ENCODE measurements around the gene ANXA7. TPM values are rescaled to one million over a fixed set of nuclear protein-coding genes. Genes with fewer than 3 reads are reported as not detected.

Gene ANXA7
- total RNA-seq, 1 donor: 143 TPM

- no peak for DNase-seq (ENCODE audit: insufficient read length, low spot score, missing footprints)
- Histone ChIP-seq H3K27me3 (ENCODE audit: insufficient read depth, low read length) (no peaks in the 10 kb centered on the region), H3K27ac (ENCODE audit: low read depth, low read length) (no peak overlapping the region), H3K4me2 (ENCODE audit: insufficient read depth, low read length) (no peak overlapping the region), H4K20me1 (ENCODE audit: insufficient read depth, low read length) (peaks cover 10% of the 10 kb centered on the region), H3K79me2 (ENCODE audit: insufficient read depth, low read length) (peaks cover 31% of the 10 kb centered on the region), H3K4me3 (ENCODE audit: insufficient read depth, low read length) (no peak overlapping the region), H3K4me1 (ENCODE audit: insufficient read depth, low read length) (no peaks in the 10 kb centered on the region), H2AFZ (ENCODE audit: low read length) (no peak overlapping the region), H3K36me3 (ENCODE audit: insufficient read depth, low read length) (peaks cover 56% of the 10 kb centered on the region), H3K9me3 (ENCODE audit: low read depth, low read length) (no peaks in the 10 kb centered on the region)
- no peak for TF ChIP-seq CTCF (IDR thresholded peaks at IDR 0.05; ENCODE audit: extremely low read depth, low read depth, low read length)
Observed at GRCh38 chr10:73388228-73388627, 25.6 kb downstream of the ANXA7 start.

- Histone ChIP-seq H3K27ac (ENCODE audit: low read depth, low read length) (no peak overlapping the region), H3K4me2 (ENCODE audit: insufficient read depth, low read length) (no peak overlapping the region), H2AFZ (ENCODE audit: low read length) (no peak overlapping the region), H3K9me3 (ENCODE audit: low read depth, low read length) (no peaks in the 10 kb centered on the region), H3K4me1 (ENCODE audit: insufficient read depth, low read length) (no peaks in the 10 kb centered on the region), H3K79me2 (ENCODE audit: insufficient read depth, low read length) (peaks cover 26% of the 10 kb centered on the region), H3K36me3 (ENCODE audit: insufficient read depth, low read length) (peaks cover 69% of the 10 kb centered on the region), H3K27me3 (ENCODE audit: insufficient read depth, low read length) (no peaks in the 10 kb centered on the region), H4K20me1 (ENCODE audit: insufficient read depth, low read length) (peaks cover 9% of the 10 kb centered on the region), H3K4me3 (ENCODE audit: insufficient read depth, low read length) (no peak overlapping the region)
- DNase-seq (ENCODE audit: insufficient read length, low spot score, missing footprints): no peak
- TF ChIP-seq CTCF (IDR thresholded peaks at IDR 0.05; ENCODE audit: extremely low read depth, low read depth, low read length): no peak
Observed at GRCh38 chr10:73386583-73386982, 27.3 kb downstream of the ANXA7 start.

- Histone ChIP-seq H3K27ac (ENCODE audit: low read depth, low read length) (no peak overlapping the region), H3K27me3 (ENCODE audit: insufficient read depth, low read length) (no peaks in the 10 kb centered on the region), H3K4me1 (ENCODE audit: insufficient read depth, low read length) (no peaks in the 10 kb centered on the region), H3K9me3 (ENCODE audit: low read depth, low read length) (no peaks in the 10 kb centered on the region), H3K4me2 (ENCODE audit: insufficient read depth, low read length) (no peak overlapping the region), H3K79me2 (ENCODE audit: insufficient read depth, low read length) (no peaks in the 10 kb centered on the region), H3K4me3 (ENCODE audit: insufficient read depth, low read length) (no peak overlapping the region), H2AFZ (ENCODE audit: low read length) (no peak overlapping the region), H3K36me3 (ENCODE audit: insufficient read depth, low read length) (peaks cover 78% of the 10 kb centered on the region), H4K20me1 (ENCODE audit: insufficient read depth, low read length) (peaks cover 3% of the 10 kb centered on the region)
- no peak for TF ChIP-seq CTCF (IDR thresholded peaks at IDR 0.05; ENCODE audit: extremely low read depth, low read depth, low read length)
- no peak for DNase-seq (ENCODE audit: insufficient read length, low spot score, missing footprints)
Observed at GRCh38 chr10:73379064-73379748, 34.7 kb downstream of the ANXA7 start.

GRCh38 chr10:73376679-73377078 lies 37.2 kb downstream of the ANXA7 start:
- no peak overlapping the region for H2AFZ ChIP-seq (ENCODE audit: low read length)
- peaks cover 3% of the 10 kb centered on the region for H4K20me1 ChIP-seq (ENCODE audit: insufficient read depth, low read length)
- no peaks in the 10 kb centered on the region for H3K27me3 ChIP-seq (ENCODE audit: insufficient read depth, low read length)
- no peaks in the 10 kb centered on the region for H3K9me3 ChIP-seq (ENCODE audit: low read depth, low read length)
- peaks cover 58% of the 10 kb centered on the region for H3K36me3 ChIP-seq (ENCODE audit: insufficient read depth, low read length)
- H3K4me1 ChIP-seq (ENCODE audit: insufficient read depth, low read length): no peaks in the 10 kb centered on the region
- H3K4me3 ChIP-seq (ENCODE audit: insufficient read depth, low read length): no peak overlapping the region
- DNase-seq (ENCODE audit: insufficient read length, low spot score, missing footprints): no peak
- H3K79me2 ChIP-seq (ENCODE audit: insufficient read depth, low read length): no peaks in the 10 kb centered on the region
- no peak overlapping the region for H3K4me2 ChIP-seq (ENCODE audit: insufficient read depth, low read length)
- no peak for TF ChIP-seq CTCF (IDR thresholded peaks at IDR 0.05; ENCODE audit: extremely low read depth, low read depth, low read length)
- H3K27ac ChIP-seq (ENCODE audit: low read depth, low read length): no peak overlapping the region

Measured in osteoblast (primary cell).